Measurements from ENCODE around the gene LOXL1. TPM values are rescaled to one million over a fixed set of nuclear protein-coding genes. Genes with fewer than 3 reads are reported as not detected.

LOXL1 gene
- total and polyA plus RNA-seq, 2 experiments from 2014 or later = 54.5 to 92.4 TPM

DNA sequence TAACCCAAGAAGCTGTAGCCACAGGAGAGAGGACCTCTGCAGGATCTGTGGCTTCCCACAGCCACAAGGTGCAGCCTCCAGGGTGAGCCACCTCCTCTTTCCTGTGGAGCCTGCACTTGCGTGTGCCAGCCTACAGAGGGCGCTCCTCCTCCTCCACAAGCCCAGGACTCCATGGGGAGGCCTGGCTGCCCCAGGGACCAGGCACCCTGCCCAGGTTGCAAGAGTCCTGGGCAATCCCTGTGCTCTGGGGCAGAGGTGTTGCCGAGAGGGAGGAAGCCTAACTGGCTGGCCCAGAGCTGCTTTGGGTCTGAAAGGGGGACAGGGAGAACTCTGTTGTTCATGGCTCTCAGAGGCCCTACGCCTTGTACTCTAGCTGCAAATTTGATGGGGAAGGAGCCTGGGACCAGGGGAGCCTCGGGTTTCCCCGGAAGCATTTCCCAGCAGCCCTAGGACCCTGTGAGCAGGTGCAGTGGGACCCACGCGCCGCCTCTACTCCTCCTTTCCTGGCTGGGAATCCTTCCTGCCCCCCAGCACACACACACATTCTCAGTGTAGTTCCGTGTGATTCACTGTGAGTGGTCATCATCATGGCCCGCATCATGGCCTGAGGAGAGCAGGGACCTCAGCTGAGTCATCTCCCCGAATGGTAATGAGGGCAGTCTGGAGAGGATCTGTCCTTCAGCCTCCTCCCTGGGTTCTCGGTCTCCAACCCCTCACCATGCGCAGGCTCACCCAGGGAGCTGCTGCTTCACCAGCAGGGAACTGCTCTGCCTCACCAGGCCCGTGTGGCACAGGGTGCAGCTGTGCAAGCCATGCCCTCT lies 28.6 kb upstream of the LOXL1 start:
- no peaks in the 10 kb centered on the region for H3K4me1 ChIP-seq (ENCODE audit: low read depth)
- H3K27ac ChIP-seq = no peak overlapping the region
- no peaks in the 10 kb centered on the region for H3K27me3 ChIP-seq
- H3K4me3 ChIP-seq = no peak overlapping the region
- H3K36me3 ChIP-seq = no peaks in the 10 kb centered on the region
- H3K9me3 ChIP-seq (ENCODE audit: low read depth) = no peaks in the 10 kb centered on the region
- DNase-seq (ENCODE audit: low read depth in 1 of 2, low spot score in 1 of 2) = peak; percentile 49 to 83
- TF ChIP-seq, protein P1, sequence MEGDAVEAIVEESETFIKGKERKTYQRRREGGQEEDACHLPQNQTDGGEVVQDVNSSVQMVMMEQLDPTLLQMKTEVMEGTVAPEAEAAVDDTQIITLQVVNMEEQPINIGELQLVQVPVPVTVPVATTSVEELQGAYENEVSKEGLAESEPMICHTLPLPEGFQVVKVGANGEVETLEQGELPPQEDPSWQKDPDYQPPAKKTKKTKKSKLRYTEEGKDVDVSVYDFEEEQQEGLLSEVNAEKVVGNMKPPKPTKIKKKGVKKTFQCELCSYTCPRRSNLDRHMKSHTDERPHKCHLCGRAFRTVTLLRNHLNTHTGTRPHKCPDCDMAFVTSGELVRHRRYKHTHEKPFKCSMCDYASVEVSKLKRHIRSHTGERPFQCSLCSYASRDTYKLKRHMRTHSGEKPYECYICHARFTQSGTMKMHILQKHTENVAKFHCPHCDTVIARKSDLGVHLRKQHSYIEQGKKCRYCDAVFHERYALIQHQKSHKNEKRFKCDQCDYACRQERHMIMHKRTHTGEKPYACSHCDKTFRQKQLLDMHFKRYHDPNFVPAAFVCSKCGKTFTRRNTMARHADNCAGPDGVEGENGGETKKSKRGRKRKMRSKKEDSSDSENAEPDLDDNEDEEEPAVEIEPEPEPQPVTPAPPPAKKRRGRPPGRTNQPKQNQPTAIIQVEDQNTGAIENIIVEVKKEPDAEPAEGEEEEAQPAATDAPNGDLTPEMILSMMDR (IDR thresholded peaks at IDR 0.05; ENCODE audit: low read depth, low read length) = peak; percentile 98

DNA sequence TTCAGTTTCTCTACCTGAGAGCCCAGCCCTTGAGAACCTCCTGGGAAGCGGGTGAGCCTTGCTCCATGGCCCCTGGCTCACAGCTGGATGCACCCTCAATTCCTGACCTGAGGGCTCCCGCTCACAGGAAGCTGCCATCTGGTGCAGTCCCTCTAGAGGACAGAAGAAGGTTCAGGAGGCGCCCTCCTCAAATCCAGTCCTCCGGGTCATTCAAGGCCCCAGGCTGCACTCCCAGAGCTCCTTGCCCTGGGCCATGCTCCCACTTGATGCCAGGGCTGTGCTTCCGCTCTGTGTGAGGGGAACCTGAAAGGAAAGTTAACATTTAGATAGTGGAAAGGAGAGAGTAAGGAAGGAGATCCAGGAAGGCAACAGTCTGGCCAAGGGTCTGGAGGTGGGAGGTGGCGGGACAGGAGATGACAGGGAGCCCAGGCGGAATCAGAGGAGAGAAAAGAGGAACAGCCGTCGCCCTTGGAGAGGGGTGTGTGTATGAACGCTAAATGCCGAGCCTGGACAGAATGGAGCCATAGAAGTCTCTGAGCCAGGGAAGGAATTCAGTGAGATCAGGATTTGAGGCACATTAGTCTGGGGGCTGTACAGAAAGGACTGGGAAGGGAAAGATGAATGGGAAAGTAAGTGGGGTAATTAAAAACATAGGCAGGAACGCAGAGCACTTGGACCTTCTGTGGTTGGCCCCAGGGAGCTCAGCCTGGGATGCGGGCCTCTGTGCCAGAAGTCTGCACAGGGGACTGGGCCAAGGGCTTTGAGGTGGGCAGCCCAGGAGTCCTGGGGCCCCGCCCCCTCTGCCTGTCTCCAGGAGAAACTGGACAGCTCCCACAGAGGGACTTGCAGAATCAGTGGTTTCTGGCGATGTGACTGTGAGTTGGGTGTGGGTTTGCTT lies 26.8 kb upstream of the LOXL1 start:
- Histone ChIP-seq H3K27me3 (no peaks in the 10 kb centered on the region), H3K4me1 (ENCODE audit: low read depth) (no peaks in the 10 kb centered on the region), H3K27ac (no peak overlapping the region), H3K9me3 (ENCODE audit: low read depth) (no peaks in the 10 kb centered on the region), H3K4me3 (no peak overlapping the region), H3K36me3 (no peaks in the 10 kb centered on the region)
- peak; percentile 27 to 44 for DNase-seq (ENCODE audit: low read depth in 1 of 2, low spot score in 1 of 2)
- TF ChIP-seq, protein P1 (IDR thresholded peaks at IDR 0.05; ENCODE audit: low read depth, low read length) = no peak

DNA sequence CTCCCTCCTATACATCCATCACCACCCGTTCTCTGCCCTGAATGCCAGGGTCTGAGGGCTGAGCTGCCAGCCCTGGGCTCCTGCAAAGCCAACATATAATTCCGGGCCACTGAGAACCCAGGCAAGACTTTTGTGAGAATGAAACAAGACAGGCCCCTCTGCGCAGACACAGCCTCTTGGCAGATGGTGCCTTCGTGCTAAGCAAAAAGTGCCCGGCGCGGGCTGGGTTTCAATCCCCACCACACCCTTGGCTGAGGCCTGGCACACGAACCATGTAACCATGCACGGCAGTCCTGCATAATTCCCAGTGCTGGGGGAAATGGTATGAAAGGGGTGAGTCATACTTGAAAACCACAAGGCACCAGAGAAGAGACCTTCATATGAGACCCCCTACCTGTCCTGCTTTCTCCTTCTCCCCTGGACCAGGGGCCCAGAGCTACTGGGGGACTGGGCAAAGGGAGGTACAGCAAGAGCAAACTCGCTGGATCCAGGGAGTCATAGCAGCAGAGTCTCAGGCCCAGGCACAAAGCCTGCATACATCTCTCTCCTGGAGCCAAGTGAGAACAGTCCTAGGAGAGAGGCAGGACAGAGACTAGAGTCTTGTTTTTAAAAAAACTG lies 26.1 kb upstream of the LOXL1 start:
- no peaks in the 10 kb centered on the region for H3K27me3 ChIP-seq
- no peaks in the 10 kb centered on the region for H3K9me3 ChIP-seq (ENCODE audit: low read depth)
- H3K27ac ChIP-seq = no peak overlapping the region
- TF ChIP-seq, protein P1 (IDR thresholded peaks at IDR 0.05; ENCODE audit: low read depth, low read length) = no peak
- no peaks in the 10 kb centered on the region for H3K36me3 ChIP-seq
- no peaks in the 10 kb centered on the region for H3K4me1 ChIP-seq (ENCODE audit: low read depth)
- DNase-seq (ENCODE audit: low read depth in 1 of 2, low spot score in 1 of 2) = no peak
- no peak overlapping the region for H3K4me3 ChIP-seq

DNA sequence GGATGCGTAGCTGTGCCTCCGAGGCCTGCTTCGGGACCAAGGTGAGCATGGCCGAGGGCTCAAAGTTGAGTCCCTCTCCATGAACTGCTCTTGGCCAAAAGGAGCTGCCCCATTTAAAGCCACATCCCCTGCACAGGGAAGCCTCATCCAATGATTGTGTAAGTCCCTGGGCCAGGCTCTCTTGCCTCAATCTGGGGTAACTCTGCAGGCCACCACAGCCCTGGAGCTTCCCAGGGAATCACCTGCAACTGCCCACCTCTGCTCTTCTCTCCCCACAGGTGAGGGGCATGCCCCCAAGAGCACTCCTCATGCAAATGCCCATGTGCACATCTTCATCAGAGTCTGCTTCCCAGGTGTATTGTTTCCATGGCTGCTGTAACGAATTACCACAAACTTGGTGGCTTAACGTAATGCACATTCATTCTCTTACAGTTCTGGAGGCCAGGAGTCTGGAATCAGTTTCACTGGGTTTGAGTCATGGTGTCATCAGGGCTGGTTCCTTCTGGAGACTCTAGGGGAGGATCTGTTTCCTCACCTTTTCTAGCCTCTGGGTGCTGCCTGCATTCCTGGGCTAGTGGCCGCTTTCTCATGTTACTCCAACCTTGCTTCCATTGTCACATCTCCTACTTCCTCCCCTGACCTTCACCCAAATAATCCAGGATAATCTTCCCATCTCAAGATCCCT lies 25.0 kb upstream of the LOXL1 start:
- TF ChIP-seq, protein P1 (IDR thresholded peaks at IDR 0.05; ENCODE audit: low read depth, low read length) = no peak
- no peak overlapping the region for H3K27ac ChIP-seq
- no peak overlapping the region for H3K4me3 ChIP-seq
- H3K27me3 ChIP-seq = no peaks in the 10 kb centered on the region
- DNase-seq (ENCODE audit: low read depth in 1 of 2, low spot score in 1 of 2) = no peak
- H3K9me3 ChIP-seq (ENCODE audit: low read depth) = no peaks in the 10 kb centered on the region
- no peaks in the 10 kb centered on the region for H3K36me3 ChIP-seq
- no peaks in the 10 kb centered on the region for H3K4me1 ChIP-seq (ENCODE audit: low read depth)

Measured in cardiac muscle cell (in vitro differentiated cells and primary cell).